HEK293T (cell line): ENCODE data around the gene KLHL30.
"Not testable (repeated sequence)": the region's sequence is repeated elsewhere in the genome, so short reads cannot be mapped to it uniquely, and the experiment has no call there.

Source experiments
- CTCF ChIA-PET: fragments of 350-600 bp; formaldehyde crosslinking; extraction: SDS; loops from one replicate; lab custom pipeline; 2021; ENCODE audit warnings: antibody characterized with exemption, inconsistent platforms; lab: Yijun Ruan, JAX
- POLR2A ChIA-PET: fragments of 350-600 bp; formaldehyde crosslinking; extraction: SDS; loops from one replicate; lab custom pipeline; 2020; ENCODE audit warnings: antibody characterized with exemption, inconsistent platforms; lab: Yijun Ruan, JAX
- DNase-seq: peaks from one replicate; pipeline ENCODE4 v3.0.0; 2012; ENCODE audit warnings: mixed read lengths; ENCODE audit errors: extremely low spot score
- ARNT ChIP-seq: fragments of 450-650 bp; IDR thresholded peaks from 2 replicates; pipeline ENCODE4 v1.6.1; 2017; ENCODE audit warnings: mild to moderate bottlenecking
- BHLHE40 ChIP-seq: fragments of 450-650 bp; IDR thresholded peaks from 2 replicates; pipeline ENCODE4 v1.6.1; 2016; ENCODE audit warnings: mild to moderate bottlenecking, moderate library complexity, borderline replicate concordance
- CTBP1 ChIP-seq: fragments of 450-650 bp; IDR thresholded peaks from 2 replicates; pipeline ENCODE4 v1.6.1; 2016; ENCODE audit warnings: borderline replicate concordance
- ELF4 ChIP-seq: fragments of 450-650 bp; IDR thresholded peaks from 2 replicates; pipeline ENCODE4 v1.6.1; 2017; ENCODE audit warnings: antibody characterized with exemption
- FOXA1 ChIP-seq: fragments of 450-650 bp; IDR thresholded peaks from 2 replicates; pipeline ENCODE4 v1.6.1; 2016; ENCODE audit warnings: mild to moderate bottlenecking
- FOXK2 ChIP-seq: fragments of 450-650 bp; IDR thresholded peaks from 2 replicates; pipeline ENCODE4 v1.6.1; 2016; ENCODE audit warnings: mild to moderate bottlenecking
- FOXM1 ChIP-seq: fragments of 450-650 bp; IDR thresholded peaks from 2 replicates; pipeline ENCODE4 v1.6.1; 2017; ENCODE audit warnings: mild to moderate bottlenecking, borderline replicate concordance
- HDGF ChIP-seq: fragments of 450-650 bp; IDR thresholded peaks from 2 replicates; pipeline ENCODE4 v1.6.1; 2017; ENCODE audit warnings: antibody characterized with exemption, borderline replicate concordance
- L3MBTL2 ChIP-seq: fragments of 450-650 bp; conservative IDR thresholded peaks from 2 replicates; pipeline ENCODE4 v1.6.1; 2016; ENCODE audit warnings: mild to moderate bottlenecking
- LEF1 ChIP-seq: fragments of 450-650 bp; IDR thresholded peaks from 2 replicates; pipeline ENCODE4 v1.6.1; 2017; ENCODE audit warnings: mild to moderate bottlenecking, borderline replicate concordance
- NFRKB ChIP-seq: fragments of 450-650 bp; IDR thresholded peaks from 2 replicates; pipeline ENCODE4 v1.6.1; 2016; ENCODE audit warnings: mild to moderate bottlenecking, moderate library complexity
- SP1 ChIP-seq: fragments of 450-650 bp; IDR thresholded peaks from 2 replicates; pipeline ENCODE4 v1.6.1; 2017
- SUZ12 ChIP-seq: fragments of 450-650 bp; IDR thresholded peaks from 2 replicates; pipeline ENCODE4 v1.6.1; 2016; ENCODE audit warnings: mild to moderate bottlenecking
- TARDBP ChIP-seq: fragments of 450-650 bp; IDR thresholded peaks from 2 replicates; pipeline ENCODE4 v1.6.1; 2016
- ZNF384 ChIP-seq: fragments of 450-650 bp; IDR thresholded peaks from 2 replicates; pipeline ENCODE4 v1.6.1; 2016
- TF ChIP-seq, protein P1 (sequence below): fragments of 450-650 bp; IDR thresholded peaks from 2 replicates; pipeline ENCODE4 v1.6.1; 2016

KLHL30 gene

GRCh38 chr2:238114851-238115660, 23.4 kb upstream of the KLHL30 start:
- POLR2A ChIA-PET, result no interaction called here
- TF ChIP-seq HDGF (no peak), BHLHE40 (no peak), ZNF384 (no peak), CTBP1 (no peak)
- no peak for DNase-seq
- CTCF ChIA-PET, result no interaction called here

DNA sequence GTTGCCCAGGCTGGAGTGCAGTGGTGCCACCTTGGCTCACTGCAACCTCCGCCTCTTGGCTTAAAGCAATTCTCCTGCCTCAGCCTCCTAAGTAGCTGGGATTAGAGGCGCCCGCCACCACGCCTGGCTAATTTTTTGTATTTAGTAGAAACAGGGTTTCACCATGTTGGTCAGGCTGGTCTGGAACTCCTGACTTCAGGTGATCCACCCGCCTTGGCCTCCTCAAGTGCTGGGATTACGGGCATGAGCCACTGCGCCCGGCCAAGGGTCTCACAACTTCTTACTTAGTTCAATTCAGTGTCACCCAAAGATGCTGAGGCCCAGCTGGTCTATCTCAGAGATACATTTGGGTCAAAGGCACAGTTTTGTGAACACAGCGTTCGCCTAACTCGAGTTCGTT, 22.8 kb upstream of the KLHL30 start:
- DNase-seq, CTCF ChIA-PET, POLR2A ChIA-PET: not testable (repeated sequence)

DNA sequence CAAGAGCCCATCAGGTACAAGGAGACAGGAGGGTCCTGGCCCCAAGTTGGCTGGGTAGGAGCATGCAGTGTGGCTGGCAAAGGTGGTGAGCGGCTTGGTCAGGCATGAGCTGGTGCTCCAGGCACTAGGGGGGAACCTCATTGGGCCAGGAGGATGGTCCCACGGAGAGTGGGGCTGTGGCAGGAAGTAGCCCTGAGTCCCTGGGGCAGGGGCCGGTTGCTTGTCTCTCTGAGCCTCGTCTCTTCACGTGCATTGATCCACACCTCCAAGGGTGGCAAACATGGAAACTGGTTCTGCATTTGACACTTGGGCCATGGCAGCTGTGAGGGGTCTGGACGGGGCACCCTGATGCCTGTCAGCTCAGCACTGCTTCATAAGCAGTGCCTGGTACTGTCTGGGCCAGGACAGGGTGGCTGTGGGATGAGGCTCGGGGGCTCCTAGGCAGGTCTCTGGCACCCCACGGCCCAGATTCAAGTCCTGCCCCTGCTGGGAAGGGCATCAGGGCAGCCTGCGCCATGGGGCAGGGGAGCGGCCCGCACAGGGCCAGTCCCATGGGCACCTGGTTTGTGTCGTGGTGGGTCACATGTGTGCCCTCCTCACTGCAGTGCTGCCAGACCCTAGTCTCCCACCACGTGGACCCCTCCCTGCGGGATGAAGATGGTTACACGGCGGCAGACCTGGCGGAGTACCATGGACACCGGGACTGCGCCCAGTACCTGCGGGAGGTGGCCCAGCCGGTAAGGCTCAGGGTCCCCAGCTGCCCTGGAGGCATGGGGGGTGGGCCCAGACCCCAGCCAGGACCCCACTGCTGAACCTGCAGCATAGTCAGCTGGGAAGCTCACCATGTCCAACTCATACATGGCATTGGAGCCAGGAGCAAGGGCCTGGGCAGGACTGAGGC, 21.9 kb upstream of the KLHL30 start:
- CTCF ChIA-PET, result no interaction called here
- DNase-seq, result no peak
- POLR2A ChIA-PET, result no interaction called here
- no peak for TF ChIP-seq FOXK2
- no peak for TF ChIP-seq TARDBP
- no peak for TF ChIP-seq SUZ12
- no peak for TF ChIP-seq ELF4
- no peak for TF ChIP-seq ARNT
- TF ChIP-seq ZNF384, result no peak
- no peak for TF ChIP-seq FOXA1
- no peak for TF ChIP-seq LEF1
- TF ChIP-seq FOXM1, result no peak
- TF ChIP-seq, protein P1, sequence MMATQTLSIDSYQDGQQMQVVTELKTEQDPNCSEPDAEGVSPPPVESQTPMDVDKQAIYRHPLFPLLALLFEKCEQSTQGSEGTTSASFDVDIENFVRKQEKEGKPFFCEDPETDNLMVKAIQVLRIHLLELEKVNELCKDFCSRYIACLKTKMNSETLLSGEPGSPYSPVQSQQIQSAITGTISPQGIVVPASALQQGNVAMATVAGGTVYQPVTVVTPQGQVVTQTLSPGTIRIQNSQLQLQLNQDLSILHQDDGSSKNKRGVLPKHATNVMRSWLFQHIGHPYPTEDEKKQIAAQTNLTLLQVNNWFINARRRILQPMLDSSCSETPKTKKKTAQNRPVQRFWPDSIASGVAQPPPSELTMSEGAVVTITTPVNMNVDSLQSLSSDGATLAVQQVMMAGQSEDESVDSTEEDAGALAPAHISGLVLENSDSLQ, result no peak
- no peak for TF ChIP-seq BHLHE40
- no peak for TF ChIP-seq CTBP1
- no peak for TF ChIP-seq HDGF
- no peak for TF ChIP-seq SP1
- TF ChIP-seq NFRKB, result no peak
- TF ChIP-seq L3MBTL2, result no peak

- DNase-seq, result no peak
- TF ChIP-seq CTBP1 (no peak), LEF1 (no peak), FOXK2 (no peak), ZNF384 (no peak), L3MBTL2 (no peak), HDGF (no peak), SP1 (no peak), ARNT (no peak), SUZ12 (no peak), BHLHE40 (no peak), TARDBP (no peak), NFRKB (no peak), FOXM1 (no peak), FOXA1 (no peak), ELF4 (no peak)
- TF ChIP-seq, protein P1, result no peak
- POLR2A ChIA-PET, result no interaction called here
- CTCF ChIA-PET, result no interaction called here
Observed at GRCh38 chr2:238117199-238118154, 21.0 kb upstream of the KLHL30 start.

DNA sequence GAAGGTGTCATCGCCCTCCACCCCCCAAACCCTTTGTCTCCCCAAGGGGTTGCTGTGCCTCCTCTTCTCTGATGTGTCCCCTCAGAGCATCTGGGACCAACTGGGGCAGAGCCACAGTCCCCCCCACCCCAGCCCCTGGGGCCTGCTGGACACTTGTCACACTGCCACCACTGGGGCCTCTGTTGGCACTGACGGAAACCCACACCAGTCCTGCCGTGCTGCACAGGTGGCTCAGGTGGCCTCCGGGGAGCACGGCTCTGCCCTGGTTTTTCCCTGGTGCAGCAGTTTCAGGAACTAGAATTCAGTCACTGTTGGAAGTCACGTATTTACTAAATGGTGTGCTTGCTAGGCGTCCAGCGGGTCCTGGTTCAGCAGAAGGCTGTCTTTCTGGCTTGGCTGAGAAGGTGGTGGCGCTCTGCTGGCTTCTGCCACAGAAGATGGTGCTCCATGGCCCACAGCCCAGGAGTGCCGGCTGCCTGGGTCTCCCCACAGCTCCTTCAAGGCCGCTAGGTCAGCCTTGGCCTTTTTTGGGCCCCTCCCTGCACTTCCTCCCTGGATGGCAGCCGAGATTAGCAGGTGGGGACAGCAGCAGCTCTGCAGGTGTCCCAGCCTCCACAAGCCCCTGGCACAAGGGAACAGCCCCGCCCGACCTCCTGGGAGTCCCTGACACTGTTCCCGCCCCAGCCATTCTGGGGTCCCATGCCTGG, 18.6 kb upstream of the KLHL30 start:
- DNase-seq, result no peak
- ChIA-PET CTCF (no interaction called here), POLR2A (no interaction called here)
- TF ChIP-seq SUZ12 (no peak), ARNT (no peak), TARDBP (no peak), NFRKB (no peak), L3MBTL2 (no peak), LEF1 (no peak)
